ENCODE results near the gene AP5S1.
"Not testable (repeated sequence)": the region's sequence is repeated elsewhere in the genome, so short reads cannot be mapped to it uniquely, and the experiment has no call there.

Gene AP5S1

GRCh38 chr20:3811467-3812258, 8.7 kb upstream of the AP5S1 start:
- DNase-seq (ENCODE audit: low read depth in 1 of 2, low spot score in 1 of 2) = peak; percentile 85 to 89

- DNase-seq (ENCODE audit: low read depth in 1 of 2, low spot score in 1 of 2) = no peak
Measured at GRCh38 chr20:3812259-3812681, 8.1 kb upstream of the AP5S1 start.

DNA sequence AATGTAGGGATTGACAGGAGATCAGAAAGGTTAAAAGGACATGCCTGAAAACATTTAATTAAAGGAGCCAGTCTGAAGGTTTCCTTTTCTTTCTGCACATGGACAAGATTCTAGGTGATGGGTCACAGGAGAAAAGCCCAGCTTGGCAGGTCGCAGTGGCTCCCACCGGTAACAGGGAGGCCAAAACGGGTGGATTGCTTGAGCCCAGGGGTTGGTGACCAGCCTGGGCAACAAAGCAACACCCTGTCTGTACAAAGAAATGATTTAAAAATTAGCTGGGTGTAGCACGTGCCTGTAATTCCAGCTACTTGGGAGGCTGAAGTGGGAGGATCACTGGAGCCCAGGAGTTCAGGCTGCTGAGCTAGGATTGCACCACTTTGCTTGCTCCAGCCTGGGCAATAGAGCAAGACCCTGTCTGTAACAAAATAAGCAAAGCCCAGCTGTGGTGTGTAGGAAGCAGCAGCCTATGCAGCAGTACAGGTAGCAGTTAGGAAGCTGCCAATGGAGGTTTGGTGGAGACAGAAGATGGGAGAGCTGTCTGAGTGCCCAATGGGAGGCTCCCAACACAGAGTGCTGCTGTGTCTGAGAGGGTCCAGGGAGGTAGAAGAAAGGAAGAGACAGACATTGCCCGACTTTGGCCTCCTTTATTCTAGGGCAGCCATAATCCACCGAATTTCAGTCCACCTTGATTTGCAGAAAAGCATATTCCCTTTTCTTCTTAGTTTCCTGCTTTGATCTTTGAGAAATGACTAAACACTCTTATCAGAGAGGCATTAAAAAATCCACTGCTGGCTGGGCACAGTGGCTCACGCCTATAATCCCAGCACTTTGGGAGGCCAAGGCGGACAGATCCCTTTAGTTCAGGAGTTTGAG, 7.1 kb upstream of the AP5S1 start:
- no peak for DNase-seq (ENCODE audit: low read depth in 1 of 2, low spot score in 1 of 2)

- no peak for DNase-seq (ENCODE audit: low read depth in 1 of 2, low spot score in 1 of 2)
Measured at GRCh38 chr20:3813848-3814581, 6.3 kb upstream of the AP5S1 start.

DNA sequence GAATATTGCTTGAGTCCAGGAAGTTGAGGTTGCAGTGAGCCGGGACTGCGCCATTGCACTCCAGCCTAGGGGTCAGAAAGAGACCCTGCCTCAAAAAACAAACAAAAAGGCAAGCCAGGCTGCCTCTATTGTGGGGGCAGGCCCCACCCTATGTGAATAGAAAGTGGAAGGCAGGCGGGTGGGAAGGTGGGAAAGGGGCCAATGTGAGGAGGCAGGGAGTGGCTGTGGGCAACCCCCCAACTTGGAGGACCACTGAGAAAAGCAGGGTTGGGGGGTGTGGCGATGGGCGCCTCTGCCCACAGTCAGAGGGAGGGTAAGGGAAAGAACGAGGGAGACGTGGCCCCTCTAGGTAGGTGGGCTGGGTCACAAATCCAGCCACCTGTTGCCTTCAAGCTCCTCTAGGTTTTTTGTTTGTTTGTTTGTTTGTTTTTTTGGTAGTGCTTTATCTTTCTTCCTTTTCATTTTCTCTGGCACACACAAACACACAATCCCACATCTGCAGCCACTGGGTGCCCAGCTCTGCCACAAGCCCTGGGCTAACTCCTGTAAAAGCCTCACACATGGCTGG, 5.3 kb upstream of the AP5S1 start:
- DNase-seq (ENCODE audit: low read depth in 1 of 2, low spot score in 1 of 2) = no peak

DNA sequence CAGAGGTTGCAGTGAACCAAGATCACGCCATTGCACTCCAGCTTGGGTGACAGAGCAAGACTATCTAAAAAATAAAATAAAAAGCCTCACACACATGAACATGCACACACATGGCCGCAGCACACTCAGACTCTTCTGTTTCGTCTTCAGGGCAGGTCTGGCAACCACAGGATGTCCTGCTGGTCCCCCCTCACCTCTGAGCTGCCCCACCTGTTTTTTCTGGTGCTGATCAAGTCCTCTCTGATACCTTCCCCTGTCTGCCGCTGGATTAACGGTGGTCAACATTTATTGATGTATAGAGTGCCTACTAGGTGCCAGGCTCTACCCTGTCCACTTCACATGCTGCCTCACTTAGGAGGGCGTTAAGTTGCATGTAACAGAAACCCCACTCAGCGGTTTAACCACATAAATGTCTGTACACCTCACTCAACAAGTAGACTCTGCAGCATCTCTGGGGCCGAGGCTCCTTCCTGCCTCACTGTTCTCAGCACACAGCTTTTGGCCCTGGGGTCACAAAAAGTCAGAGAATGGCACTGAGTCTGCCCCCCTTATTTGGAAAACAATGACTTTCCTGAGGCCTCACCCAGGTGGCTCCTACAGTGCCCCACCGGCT, 4.5 kb upstream of the AP5S1 start:
- DNase-seq (ENCODE audit: low read depth in 1 of 2, low spot score in 1 of 2) = no peak

DNA sequence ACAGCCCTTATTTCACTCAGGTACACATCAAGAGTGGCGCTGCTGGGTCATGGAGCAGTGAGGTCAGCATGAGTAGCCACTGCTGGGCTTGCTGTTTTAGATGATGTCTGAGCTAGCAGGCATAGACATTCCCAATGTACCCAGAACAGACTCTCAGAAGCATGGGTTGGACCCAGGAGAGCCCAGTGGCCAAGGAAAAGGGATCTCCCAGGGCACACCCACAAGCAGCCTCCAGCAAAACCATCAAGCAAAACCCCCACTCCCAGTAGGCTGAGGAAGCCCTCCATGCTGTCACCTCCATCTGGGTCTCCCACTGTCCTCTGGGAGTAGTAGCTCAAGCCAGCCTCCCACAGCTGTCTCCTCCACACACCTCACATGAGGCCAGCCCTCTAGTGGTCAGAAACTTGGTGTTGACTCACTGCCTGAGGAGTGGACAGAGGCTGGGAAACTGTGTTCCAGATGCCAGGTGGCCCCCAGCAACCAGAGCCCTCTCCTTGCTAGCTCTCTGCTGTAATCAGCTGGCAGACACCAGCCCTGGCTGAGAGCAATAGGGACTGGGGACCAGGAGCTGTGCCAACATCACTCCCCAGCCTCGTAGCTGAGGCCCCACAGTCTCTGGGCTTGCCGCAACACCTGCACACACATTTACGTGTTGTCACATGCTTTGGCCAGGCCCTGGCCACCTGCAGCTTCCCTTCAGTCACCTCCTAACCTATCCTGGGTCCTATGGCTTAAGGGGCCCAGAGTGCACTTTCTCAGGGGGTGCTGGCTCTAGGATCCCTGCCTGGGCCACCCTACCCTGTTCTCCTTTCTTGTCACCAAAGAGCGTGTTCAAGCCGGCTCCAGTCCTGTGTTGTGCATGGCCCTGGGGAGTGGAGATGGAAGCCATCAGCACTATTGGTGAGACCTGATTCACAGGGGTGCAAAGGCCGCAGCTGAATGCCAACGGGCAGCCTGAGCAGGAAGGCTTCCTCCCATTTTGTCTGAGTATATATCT, 1.9 kb upstream of the AP5S1 start:
- no peak for DNase-seq (ENCODE audit: low read depth in 1 of 2, low spot score in 1 of 2)

DNA sequence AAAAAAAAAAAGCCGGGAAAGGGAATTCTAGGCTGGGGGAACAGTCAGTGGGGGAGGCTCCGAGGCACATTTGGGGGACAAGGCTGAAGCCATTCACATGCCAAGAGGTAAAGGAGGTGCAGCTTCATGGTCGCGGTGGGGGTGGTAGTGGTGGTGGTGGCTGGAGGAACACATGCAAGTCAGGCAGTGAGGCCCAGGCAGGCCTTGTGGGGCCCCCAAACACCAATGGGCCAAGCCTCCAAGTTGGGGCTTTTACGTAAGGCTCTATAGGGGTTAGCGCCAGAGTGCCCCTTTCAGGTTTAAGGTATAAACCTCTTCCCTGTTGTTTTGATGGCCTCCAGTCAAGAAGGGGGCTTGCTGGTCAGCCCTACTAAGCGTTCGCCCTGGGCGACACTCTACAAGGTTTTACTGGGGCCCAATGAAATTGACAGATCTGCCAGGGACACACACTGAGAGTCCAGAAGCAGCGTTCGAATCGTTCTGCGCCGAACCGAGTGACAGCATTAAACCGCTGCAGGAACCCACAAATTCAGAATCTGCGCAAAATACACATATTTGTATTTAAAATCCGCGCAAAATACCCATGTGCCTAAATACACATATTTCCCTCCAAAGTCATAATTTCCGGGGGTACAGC, 818 bp upstream of the AP5S1 start:
- no peak for DNase-seq (ENCODE audit: low read depth in 1 of 2, low spot score in 1 of 2)

GRCh38 chr20:3820901-3821727, 767 bp downstream of the AP5S1 start:
- no peak for DNase-seq (ENCODE audit: low read depth in 1 of 2, low spot score in 1 of 2)

DNA sequence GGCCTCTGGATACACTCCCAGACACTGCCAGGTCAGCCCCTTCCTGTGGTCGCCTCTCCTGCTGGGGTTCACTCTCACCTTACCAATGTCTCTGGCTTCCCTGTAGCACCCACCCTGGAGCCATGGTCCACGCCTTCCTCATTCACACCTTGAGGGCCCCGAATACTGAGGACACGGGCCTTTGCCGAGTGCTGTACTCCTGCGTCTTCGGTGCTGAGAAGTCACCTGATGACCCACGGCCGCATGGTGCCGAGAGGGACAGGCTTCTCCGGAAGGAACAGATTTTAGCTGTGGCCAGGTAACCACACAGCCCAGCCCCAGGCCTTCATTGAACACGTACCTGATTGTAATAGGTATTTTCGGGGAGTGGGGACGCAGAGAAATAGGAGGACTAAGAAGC, 1.6 kb downstream of the AP5S1 start:
- DNase-seq (ENCODE audit: low read depth in 1 of 2, low spot score in 1 of 2) = no peak

- DNase-seq (ENCODE audit: low read depth in 1 of 2, low spot score in 1 of 2) = no peak
Measured at GRCh38 chr20:3823881-3824280, 3.5 kb downstream of the AP5S1 start.

DNA sequence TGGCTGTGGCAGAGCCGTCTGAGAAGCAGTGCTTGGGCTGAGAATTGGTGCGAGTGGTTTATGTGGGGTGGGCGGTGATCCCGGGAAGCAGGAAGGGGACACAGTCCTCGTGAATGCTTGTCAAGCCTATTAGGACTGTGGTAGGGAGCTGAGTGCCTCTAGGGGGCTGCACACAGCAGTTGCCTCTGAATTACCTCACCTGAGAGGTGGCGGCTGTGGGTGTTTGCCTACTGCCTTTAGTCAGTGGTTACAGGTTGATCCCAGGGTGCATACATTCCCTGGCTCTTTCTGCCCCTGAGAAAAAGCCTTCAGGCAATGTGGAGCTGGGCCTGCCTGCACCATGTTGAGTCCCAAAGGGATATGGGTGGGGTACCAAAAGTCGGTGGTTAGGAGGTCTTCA, 5.2 kb downstream of the AP5S1 start:
- no peak for DNase-seq (ENCODE audit: low read depth in 1 of 2, low spot score in 1 of 2)

GRCh38 chr20:3826420-3826819, 6.1 kb downstream of the AP5S1 start:
- DNase-seq (ENCODE audit: low read depth in 1 of 2, low spot score in 1 of 2) = no peak

- DNase-seq (ENCODE audit: low read depth in 1 of 2, low spot score in 1 of 2) = no peak
Measured at GRCh38 chr20:3828798-3829197, 8.5 kb downstream of the AP5S1 start.

- not testable (repeated sequence) for DNase-seq (ENCODE audit: low read depth in 1 of 2, low spot score in 1 of 2)
Measured at GRCh38 chr20:3829891-3830290, 9.5 kb downstream of the AP5S1 start.

DNA sequence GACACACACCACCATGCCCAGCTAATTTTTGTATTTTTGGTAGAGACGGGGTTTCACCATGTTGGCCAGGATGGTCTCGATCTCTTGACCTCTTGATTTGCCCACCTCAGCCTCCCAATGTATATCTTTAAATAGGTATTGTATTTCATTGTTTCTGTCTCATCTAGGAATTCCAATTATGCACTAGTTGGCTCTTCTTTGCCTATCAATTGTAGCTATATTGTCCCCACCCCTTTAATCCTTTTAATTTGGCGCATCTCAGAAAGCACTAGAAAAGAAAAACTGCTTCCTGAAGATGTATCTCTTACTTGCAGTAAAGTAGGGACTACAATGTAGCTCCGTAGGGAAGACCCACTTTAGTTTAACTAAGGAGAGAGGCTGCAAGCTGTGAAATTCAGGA, 15.8 kb downstream of the AP5S1 start:
- DNase-seq (ENCODE audit: low read depth in 1 of 2, low spot score in 1 of 2) = no peak

DNA sequence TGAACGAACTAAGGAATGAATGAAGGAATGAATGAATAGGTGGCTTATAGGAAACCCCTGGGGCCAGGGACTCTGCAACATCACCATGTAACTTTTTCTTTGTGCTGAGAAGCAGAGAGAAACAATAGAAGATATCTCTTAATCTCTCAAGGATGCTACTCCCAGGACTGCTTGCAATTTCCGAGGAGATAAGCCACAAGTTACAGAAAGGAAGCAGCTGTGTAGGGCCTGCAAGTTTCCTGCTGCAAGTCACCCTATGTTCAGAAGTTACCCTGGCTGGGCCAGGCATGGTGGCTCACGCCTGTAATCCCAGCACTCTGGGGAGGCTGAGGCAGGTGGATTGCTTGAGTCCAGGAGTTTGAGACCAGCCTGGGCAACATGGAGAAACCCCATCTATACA, 19.0 kb downstream of the AP5S1 start:
- DNase-seq (ENCODE audit: low read depth in 1 of 2, low spot score in 1 of 2) = no peak

GRCh38 chr20:3840201-3840600, 19.9 kb downstream of the AP5S1 start:
- DNase-seq (ENCODE audit: low read depth in 1 of 2, low spot score in 1 of 2) = not testable (repeated sequence)
